Mammary epithelial cell (primary cell): Measurements from ENCODE around the gene HNRNPA1.
"Not testable (repeated sequence)": the region's sequence is repeated elsewhere in the genome, so short reads cannot be mapped to it uniquely, and the experiment has no call there.

ENCODE experiments used
- CTCF ChIP-seq, 2 donors: IDR thresholded peaks in 1 of 2; conservative IDR thresholded peaks in 1 of 2; 2 replicates each; pipeline ENCODE4 v1.5.1; 2011 to 2012; ENCODE audit warnings: inconsistent platforms in 2 of 2, low read length in 2 of 2, mild to moderate bottlenecking in 2 of 2, control low read depth in 1 of 2, low read depth in 1 of 2; ENCODE audit not compliant: insufficient read depth in 1 of 2; ENCODE audit errors: extremely low read depth in 1 of 2
- EZH2 ChIP-seq: IDR thresholded peaks from 2 replicates; pipeline ENCODE4 v1.6.1; 2012; ENCODE audit warnings: low read length, inconsistent platforms, borderline replicate concordance

GRCh38 chr12:54281694-54282093 lies 1.2 kb downstream of the HNRNPA1 start:
- TF ChIP-seq CTCF (conservative IDR thresholded peaks at IDR 0.05 in 1 of 2, IDR thresholded peaks at IDR 0.05 in 1 of 2; ENCODE audit: extremely low read depth in 1 of 2, insufficient read depth in 1 of 2, low read depth in 1 of 2, low read length in 2 of 2); EZH2: not testable (repeated sequence)
